HG02884 (cell line): Measurements from ENCODE around the gene BET1.

Source experiments
- ATAC-seq: cut with Tn5 transposase; IDR thresholded peaks from one replicate; pipeline ENCODE4 v1.9.1; 2021; ENCODE audit warnings: mild to moderate bottlenecking, moderate library complexity; ENCODE audit not compliant: unreplicated experiment

BET1 gene

DNA sequence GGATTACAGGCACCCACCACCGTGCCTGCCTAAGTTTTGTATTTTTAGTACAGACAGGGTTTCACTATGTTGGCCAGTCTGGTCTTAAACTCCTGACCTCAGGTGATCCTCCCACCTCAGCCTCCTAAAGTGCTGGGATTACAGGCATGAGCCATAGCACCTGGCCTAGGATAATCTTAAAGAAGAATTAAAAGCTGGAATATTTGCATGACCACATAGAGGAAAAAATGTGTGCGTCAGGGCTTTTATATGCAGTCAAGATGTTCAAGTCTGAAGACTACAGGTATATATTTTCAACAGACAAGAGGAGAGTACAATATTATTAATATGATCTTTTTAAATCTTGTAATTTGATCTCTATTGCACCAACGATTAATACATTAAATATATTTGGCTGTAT, 43.2 kb downstream of the BET1 start:
- no peak for ATAC-seq

DNA sequence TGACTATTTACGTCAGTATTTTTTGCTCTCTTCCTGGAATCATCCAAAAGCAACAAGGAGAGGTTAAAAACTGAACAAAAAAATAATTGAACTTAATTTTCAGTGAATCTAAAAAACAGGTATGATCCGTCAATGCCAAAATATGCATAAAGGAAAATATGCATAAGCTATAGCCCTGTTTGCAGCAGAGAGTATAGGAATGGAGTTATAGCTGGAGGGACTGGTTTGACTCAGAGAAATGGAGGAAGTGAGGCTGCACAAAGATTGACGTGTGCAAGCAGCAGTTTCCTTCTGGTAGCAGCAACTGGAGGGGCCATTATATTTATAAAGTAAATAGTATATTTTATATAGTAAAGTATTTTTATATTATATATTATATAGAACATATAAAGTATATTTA, 45.5 kb downstream of the BET1 start:
- ATAC-seq, result peak; percentile 43

DNA sequence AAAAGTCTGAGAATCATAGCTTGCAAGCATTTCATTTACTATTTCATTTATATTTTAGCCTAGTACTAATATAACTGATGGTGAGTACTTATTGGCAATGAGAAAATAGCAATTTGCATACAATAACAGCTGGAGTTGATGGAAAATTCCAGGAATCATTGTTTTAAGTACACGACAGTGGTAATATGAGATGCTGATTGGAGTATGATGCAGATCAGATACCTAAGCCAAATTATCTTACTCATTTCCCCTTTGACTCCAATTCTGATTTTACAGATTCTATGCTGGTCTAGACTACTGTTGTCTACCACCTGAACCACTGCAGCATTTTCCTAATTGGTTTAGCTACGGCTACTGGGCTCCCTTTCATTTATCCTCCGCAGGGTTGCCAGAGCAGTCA, 45.9 kb downstream of the BET1 start:
- ATAC-seq, result no peak

DNA sequence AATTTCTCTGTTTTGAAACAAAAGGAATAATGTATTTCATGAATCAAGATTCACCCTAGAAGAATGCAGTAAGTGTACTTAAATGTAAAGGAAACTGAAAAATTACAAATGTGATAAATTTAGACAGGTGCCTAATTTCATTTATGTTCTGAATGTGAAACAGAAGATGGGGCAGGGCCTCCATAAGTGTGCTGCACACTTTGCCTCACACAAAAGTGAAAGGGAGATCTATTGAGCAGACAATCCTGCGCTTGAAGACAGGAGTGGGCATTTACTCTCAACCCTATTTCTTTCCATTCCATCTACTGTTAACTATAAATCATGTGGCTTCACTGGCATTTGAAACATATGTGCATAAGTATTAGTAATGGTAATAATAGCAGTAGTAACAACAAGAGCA, 46.4 kb downstream of the BET1 start:
- ATAC-seq, result no peak

DNA sequence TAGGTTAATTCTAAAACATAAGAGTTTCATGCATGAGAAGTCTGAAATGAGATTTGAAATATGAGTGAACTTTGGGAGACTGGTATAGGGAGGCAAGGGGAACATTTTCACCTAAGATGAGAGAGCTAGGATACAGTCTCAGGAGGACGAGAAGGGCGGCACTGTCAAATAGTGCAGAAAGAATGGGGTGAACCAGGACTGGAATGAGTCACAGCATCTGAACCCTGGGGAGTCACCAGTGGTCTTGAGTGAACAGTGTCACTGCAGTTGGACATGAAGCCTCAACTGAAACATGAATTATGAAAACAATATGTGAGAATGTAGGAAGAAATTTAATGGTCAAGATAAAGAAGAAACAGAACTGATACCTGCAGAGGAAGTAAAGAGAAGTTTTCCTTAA, 48.9 kb downstream of the BET1 start:
- ATAC-seq, result peak; percentile 84

DNA sequence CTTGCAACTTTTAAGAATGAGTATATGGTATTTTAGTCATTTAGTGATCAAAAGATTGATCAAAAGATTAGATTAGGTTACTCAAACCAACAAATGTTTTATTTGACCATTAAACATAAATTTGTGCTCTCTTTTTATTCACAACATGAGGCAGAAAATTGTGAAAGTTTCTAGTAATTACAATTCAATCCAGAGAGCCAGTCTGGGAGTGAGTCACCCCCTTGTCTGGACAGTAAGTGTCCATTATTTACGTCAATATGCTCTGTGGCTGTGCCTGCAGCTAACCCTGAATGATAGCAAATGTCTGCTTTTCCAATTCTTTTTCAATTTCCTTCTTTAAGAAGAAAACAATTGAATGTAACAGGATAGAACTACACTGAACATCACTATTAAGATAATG, 54.7 kb downstream of the BET1 start:
- ATAC-seq, result no peak

DNA sequence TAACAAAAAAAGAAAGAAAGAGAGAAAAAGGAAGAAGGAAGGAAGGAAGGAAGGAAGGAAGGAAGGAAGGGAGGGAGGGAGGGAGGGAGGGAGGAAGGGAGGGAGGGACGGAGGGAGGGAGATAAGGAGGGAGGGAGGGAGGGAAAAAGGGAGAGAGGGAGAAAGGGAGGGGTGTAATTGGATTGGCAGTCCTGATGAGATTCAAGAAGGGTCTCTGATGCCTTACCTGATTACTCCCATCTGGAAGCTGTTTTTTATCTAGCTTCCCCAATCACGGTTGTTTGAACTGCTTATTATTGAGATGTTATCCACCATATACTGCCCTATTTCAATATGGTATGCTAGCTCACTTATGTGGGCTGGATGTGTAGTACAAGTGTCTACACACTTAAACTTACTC, 55.3 kb downstream of the BET1 start:
- ATAC-seq, result no peak

DNA sequence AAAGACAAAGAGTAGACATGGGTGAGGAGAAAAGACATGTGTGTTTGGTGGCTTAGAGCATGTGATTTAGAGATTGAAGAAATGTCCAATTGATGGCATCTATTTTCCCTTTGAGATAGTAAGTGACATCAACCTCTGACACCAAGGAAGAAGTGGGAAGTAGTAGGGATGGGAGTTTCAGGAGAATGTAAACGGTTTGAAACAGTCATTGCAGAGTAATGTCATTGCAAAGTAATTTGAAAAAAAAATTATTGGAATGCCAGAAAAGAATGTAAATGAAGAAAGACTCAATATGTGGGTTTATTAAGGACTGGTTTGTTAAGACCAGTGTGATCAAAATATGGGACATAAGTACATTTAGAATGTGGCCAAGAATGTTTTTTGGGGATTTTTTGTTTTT, 56.0 kb downstream of the BET1 start:
- ATAC-seq, result no peak

DNA sequence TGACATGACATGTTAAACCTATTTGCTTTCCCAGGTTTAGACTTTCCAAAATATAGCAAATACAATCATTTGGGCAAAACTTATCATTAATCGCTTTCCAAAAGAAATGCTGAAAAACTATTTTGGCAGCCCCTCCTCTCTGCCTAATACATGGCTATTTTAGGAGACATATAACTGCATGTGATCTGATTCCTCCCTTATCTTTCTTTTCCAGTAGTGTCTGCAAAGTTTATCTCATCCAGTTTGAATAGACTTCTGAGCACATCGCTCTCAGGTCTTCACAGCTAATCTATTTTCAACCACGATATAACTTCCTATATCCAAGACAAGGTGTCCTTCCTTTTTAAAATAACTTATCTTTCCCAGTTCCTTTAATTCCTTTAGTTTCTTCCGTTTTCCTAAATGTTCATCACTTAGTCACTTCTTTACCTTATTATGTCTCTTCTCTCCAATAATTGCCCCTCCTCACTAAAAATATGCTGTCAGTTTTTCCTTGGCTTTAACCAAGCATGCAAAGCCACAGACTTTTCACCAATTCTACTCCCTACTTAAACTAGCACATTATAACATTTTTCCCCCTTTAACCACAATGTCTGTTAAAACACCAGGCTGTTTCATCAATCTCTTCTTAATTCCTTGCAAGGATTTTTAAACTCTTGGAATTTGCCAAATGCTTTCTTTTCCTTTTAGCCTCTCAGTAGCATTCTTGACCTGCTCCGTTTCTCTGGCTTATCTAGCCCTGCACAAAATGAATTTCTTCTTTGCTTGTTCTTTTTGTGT, 58.2 kb downstream of the BET1 start:
- no peak for ATAC-seq

DNA sequence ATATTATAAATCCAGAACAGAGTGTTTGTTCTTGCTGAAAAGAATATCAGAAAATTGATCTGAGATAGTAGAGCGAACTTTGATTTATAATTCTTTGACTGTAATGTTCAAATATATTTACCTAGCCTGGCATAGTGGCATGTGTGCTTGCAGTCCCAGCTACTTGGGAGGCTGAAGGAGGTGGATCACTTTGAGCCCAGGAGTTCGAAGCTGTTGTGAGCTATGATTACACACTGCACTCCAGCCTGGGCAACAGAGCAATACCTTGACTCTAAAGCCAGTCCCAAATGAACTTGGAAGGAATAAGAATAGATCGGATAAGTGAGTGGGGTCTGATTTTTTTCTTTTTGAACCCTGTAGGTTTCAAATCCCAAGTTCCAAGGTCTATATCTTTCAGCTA, 59.1 kb downstream of the BET1 start:
- no peak for ATAC-seq

DNA sequence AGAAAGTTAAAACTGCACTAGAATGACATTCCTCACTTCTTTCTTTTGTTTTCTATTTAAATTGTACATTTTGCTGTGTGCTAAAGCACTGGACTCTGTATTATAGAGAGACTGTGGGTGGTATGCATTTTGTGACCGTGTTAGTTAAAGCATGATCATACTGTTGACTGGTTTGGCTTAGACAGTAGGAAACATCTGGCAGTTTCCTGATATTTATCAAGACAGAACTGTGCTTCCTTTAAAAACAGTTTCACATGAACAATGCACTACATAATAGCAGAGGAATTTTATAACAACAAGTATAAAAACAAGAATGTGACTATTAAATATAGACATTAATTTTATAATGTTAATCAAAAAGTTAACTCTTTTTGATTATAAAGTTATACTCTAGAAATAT, 59.5 kb downstream of the BET1 start:
- no peak for ATAC-seq

DNA sequence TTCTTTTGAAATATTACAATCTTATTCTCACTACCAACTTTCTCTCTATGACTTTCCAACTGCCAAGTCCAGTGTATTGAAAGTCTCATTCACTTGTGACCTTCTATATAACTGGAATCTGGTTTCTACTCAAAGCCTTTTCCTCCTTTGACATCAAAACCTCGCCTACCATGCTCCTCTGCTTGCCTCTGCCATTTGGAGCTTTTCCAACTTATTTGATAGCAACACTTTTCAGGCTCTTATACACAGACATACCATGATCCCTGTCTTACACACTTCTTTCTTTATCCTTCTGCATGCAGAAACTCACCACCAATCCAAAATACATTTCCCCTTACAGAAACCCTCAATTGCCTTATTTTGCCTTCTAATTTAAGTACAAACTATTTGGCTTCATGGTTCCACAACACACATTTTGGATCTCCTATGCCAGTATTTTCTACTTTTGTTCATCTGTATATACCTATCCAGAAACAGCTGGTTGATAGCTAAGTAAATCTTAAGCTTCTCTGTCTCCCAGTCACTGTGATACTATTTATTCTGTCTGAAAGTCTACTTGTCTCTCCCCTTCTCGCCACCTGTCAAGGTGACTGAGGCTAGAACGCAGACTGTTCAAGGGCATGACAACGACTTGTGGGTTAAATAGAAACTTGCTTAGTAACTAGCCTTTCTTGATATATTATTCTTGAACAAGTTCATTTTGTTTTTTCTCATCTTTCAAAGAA, 60.2 kb downstream of the BET1 start:
- no peak for ATAC-seq
